Measurements from ENCODE around the gene MGLL. TPM values are rescaled to one million over a fixed set of nuclear protein-coding genes. Genes with fewer than 3 reads are reported as not detected.

Gene MGLL
- polyA plus RNA-seq, 3 donors, result 21.7 to 137 (median 72.9) TPM

GRCh38 chr3:127751163-127751621 lies 71.1 kb downstream of the MGLL start:
- H3K27ac ChIP-seq (ENCODE audit: low read depth, low read length), result no peak overlapping the region
- WGBS, 3 donors, result 82 to 93% (median 90%) methylated on average over 8 of the region's 8 CpGs

- no peak overlapping the region for H3K27ac ChIP-seq (ENCODE audit: low read depth, low read length)
- WGBS, 3 donors, result 57 to 82% (median 67%) methylated on average over 12 of the region's 12 CpGs
These were observed 71.9 kb downstream of the MGLL start for GRCh38 chr3:127750226-127751031.

DNA sequence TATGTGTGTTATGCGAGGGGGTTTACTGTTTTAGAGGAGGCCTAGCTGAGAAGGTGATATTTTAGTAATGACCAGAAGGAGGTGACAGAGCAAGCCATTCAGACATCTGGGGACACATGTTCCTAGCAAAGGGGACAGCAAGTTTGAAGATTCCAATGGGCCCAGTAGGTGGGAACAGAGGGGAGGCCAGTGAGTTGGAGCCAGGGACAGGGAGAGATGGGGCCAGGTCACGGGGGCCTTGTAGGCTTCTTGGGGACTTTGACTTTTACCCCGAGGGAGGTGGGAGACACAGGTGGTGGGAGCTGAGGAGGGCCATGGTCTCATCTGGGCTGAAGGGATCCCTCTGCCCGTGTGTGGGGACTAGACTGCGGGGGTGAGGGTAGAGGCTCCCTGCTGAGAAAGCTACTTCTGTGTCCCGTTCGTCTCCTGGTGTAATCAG lies 72.5 kb downstream of the MGLL start:
- H3K27ac ChIP-seq (ENCODE audit: low read depth, low read length), result no peak overlapping the region
- WGBS, 3 donors, result 77 to 88% (median 82%) methylated on average over 7 of the region's 7 CpGs

DNA sequence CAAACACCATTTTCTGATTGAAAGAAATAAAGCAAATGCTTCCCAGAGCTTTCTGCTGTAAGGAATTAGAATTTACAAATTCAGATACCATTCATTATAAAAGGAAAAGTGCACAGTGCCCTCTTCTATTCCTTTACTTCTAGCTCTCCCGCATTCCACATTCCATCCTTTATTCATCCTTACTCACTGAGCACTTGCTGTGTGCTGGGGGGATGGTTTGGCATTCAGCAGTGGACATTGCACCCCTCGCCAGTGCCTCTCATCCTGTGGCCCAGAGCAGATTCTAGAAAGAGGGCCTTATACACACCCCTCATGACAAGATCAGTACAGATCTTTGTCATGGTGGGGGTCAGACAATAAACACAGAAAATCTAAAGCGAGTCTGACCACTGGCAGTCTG lies 73.0 kb downstream of the MGLL start:
- WGBS, 3 donors, result 89 to 97% (median 95%) methylated on average over 3 of the region's 3 CpGs
- no peak overlapping the region for H3K27ac ChIP-seq (ENCODE audit: low read depth, low read length)

DNA sequence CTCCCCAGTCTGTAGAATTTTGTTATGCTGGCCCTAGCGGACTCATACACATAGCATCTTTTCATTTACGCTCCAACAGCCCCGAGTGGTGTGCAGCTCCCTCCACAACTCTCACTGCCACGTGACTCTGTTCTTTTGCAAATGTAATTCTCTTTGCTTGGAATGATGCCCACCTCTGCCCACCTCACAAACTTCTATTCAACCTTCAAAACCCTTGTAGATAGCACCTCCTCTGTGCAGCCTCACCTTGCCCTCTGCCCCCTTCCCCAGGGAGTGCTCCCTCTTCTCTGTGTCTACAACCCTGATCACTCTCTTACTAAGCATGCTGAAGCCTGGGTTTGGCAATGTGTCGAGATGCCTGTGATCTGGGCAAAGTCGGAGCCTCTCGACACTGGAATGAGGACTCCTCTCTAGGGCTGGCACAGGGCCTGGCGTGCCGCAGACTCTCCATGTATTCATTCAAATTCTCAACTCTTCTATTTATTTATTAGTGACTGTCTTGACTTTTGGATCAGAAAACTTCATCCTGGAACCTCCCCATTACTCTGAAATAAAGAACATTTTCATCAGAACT lies 73.5 kb downstream of the MGLL start:
- H3K27ac ChIP-seq (ENCODE audit: low read depth, low read length), result no peak overlapping the region
- 80 to 90% (median 80%) methylated on average over 9 of the region's 9 CpGs for WGBS, 3 donors

DNA sequence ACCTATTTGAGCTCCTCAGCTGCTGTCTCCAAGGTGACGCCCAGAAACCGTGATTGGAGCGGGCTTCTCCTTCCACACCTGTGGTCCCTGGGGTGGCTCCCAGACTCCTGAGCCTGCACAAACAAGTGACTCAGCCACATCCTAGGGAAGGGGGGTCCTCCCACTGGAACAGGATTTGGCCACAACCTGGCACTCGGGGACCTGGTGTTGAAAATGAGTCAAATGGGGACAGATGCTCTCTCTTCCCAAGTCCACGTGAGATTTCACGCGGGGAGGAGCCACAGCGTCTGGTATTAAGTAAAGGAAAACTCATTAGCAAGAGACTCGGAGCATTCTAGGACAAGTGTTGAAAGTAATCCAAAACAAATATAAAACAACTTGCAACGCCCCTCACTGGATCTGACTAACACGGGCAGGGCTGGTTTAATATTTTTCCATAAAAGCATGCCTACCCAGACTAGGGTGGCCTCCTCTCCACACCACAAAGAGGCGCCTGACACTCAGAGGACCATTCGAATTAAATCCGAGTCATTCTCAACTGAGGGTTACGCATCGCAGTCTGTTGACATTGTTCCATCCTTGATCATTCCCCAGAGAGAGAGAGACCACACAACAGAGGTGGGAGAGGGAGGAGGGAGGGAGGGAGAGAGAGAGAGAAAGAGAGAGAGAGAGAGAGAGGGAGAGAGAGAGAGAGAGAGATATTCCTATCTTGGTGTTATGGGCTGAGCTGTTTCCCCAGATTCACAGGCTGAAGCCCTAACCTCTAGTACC lies 74.4 kb downstream of the MGLL start:
- WGBS, 3 donors, result 22 to 50% (median 48%) methylated on average over 16 of the region's 16 CpGs

DNA sequence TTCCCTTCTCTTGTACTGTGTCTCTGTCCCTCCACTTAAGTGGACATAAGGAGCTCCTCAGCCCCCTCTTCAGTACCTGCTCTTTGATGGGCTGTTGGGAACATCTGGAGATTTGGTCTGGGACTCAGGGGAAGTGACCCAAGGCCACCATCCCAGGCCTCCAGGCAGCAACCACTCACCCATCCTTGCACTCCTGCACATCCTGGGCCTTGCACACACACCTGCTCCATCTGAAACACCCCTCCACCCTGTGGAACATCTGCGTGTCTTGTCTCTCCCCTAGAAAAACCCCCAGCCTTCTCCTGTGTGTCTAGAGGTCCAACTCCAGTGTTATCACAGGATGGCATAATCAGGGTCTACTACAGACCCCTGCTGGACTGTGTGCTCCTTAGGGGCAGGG lies 75.2 kb downstream of the MGLL start:
- WGBS, 3 donors, result 83 to 95% (median 88%) methylated on average over 1 of the region's 1 CpG

More for the DNA sequence above, 74.4 kb downstream of the MGLL start:
- no peak overlapping the region for H3K27ac ChIP-seq (ENCODE audit: low read depth, low read length)

GRCh38 chr3:127746400-127747057 lies 75.8 kb downstream of the MGLL start:
- 69 to 79% (median 73%) methylated on average over 10 of the region's 10 CpGs for WGBS, 3 donors
- H3K27ac ChIP-seq (ENCODE audit: low read depth, low read length), result no peak overlapping the region

More for the DNA sequence above, 75.2 kb downstream of the MGLL start:
- no peak overlapping the region for H3K27ac ChIP-seq (ENCODE audit: low read depth, low read length)

DNA sequence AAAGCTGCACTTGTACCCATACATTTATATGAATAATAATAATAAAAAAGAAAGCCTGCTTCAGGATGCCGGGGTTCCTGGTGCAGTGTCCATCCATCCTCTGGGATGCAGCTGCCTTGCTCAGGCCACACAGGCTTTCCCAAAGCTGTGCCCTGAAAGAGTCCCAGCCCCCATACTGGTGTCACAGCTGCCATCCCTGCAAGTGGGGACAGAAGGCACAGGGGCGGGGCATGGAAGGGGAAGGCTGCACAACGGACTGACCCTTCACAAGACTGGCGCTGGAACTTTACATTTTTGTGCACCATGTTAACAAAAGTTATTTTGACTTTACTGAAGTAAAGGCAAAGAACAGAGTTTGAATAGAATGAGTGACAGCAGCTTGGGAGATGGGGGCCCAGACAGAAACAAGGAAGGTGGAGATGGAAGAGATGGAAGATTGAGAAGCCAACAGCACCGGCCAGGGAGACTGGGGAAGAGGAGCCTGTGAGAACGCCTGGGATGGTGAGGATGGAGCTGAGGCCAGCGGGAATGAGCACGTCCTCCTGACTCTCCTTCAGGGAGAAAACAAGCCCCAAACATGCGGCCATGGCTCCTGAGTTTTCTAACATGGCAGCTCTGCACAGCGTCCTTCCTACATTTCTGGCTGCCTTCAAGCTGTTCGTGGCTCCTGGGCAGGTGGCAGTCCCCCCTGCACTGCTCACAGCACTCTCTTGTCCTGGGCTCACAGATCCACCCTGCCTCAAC lies 76.5 kb downstream of the MGLL start:
- no peak overlapping the region for H3K27ac ChIP-seq (ENCODE audit: low read depth, low read length)
- WGBS, 3 donors, result 86 to 91% (median 87%) methylated on average over 11 of the region's 11 CpGs

GRCh38 chr3:127744875-127745274 lies 77.4 kb downstream of the MGLL start:
- no peak overlapping the region for H3K27ac ChIP-seq (ENCODE audit: low read depth, low read length)

GRCh38 chr3:127744253-127744815 lies 78.0 kb downstream of the MGLL start:
- H3K27ac ChIP-seq (ENCODE audit: low read depth, low read length), result no peak overlapping the region
- WGBS, 3 donors, result 62 to 73% (median 70%) methylated on average over 11 of the region's 11 CpGs

More at GRCh38 chr3:127744875-127745274, 77.4 kb downstream of the MGLL start:
- WGBS, 3 donors, result 65 to 80% (median 69%) methylated on average over 8 of the region's 8 CpGs

GRCh38 chr3:127743351-127744252 lies 78.7 kb downstream of the MGLL start:
- WGBS, 3 donors, result 60 to 75% (median 66%) methylated on average over 15 of the region's 15 CpGs
- no peak overlapping the region for H3K27ac ChIP-seq (ENCODE audit: low read depth, low read length)

DNA sequence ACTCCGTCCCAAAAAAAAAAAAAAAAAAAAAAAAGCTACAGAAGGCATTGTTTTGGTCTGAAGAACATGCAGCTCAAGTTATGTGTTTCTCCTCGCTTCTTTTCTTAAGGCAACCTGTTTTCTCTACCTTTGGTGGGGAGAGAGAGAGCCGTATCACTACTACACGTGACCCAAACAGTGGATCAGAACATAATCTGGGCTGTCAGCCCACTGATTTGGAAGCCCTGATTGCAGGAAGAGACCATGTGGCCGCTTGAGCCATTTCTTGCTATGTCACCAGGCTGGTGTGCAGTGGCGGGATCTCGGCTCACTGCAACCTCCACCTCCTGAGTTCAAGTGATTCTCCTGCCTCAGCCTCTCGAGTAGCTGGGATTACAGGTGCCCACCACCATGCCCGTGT lies 79.7 kb downstream of the MGLL start:
- H3K27ac ChIP-seq (ENCODE audit: low read depth, low read length), result no peak overlapping the region
- 77 to 84% (median 83%) methylated on average over 9 of the region's 9 CpGs for WGBS, 3 donors

DNA sequence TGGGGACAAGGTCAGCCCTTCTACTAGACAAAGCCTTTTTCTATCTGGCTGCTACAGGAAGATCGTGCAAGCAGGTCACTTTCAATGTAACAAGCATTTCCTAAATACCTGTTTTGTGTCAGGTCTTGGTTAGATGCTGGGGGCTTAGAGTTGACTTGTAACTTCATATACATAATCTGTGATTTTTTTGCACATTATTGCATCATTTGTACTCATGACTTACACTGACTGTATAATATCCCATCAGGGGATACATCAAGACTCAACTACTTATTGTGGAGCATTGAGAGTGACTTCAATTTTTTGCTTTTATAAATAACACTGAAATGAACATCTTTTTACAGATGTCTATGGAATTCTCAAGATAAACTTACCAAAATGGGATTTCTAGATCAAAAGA lies 80.6 kb downstream of the MGLL start:
- H3K27ac ChIP-seq (ENCODE audit: low read depth, low read length), result no peak overlapping the region
- 69 to 96% (median 94%) methylated on average over 1 of the region's 1 CpG for WGBS, 3 donors

- no peak overlapping the region for H3K27ac ChIP-seq (ENCODE audit: low read depth, low read length)
- WGBS, 3 donors, result 91 to 97% (median 97%) methylated on average over 8 of the region's 8 CpGs
These were observed 81.1 kb downstream of the MGLL start for GRCh38 chr3:127741246-127741645.

- 78 to 88% (median 85%) methylated on average over 20 of the region's 20 CpGs for WGBS, 3 donors
- H3K27ac ChIP-seq (ENCODE audit: low read depth, low read length), result no peak overlapping the region
These were observed 82.0 kb downstream of the MGLL start for GRCh38 chr3:127740136-127740915.

Data from adipose tissue (tissue), 3 donors.